GM19240 (cell line): ENCODE measurements around the gene PNPLA3.
"Not testable (repeated sequence)": the region's sequence is repeated elsewhere in the genome, so short reads cannot be mapped to it uniquely, and the experiment has no call there.

Experiments used
- DNase-seq: peaks from one replicate; pipeline ENCODE4 v3.0.0; 2011; ENCODE audit warnings: low spot score; ENCODE audit not compliant: insufficient read length

PNPLA3 gene

DNA sequence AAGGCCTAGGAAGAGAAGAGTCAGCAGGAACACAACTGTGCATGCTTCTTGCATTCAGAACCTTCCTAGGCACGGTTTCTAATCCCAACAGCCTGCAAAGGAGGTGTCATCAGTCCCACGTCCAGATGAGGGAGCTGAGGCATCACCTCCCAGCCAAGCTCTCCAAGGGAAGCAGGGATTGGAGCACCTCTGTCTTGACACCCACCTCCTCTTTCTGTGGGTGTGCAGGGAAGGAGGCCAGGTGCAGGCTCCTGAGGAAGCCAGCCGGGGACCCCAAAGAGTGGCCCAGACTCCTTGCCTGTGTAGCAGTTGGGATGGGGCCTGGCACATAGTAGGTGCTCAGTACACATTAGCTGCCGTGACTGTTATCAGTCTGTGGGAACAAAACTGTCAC, 33.7 kb upstream of the PNPLA3 start:
- no peak for DNase-seq

DNA sequence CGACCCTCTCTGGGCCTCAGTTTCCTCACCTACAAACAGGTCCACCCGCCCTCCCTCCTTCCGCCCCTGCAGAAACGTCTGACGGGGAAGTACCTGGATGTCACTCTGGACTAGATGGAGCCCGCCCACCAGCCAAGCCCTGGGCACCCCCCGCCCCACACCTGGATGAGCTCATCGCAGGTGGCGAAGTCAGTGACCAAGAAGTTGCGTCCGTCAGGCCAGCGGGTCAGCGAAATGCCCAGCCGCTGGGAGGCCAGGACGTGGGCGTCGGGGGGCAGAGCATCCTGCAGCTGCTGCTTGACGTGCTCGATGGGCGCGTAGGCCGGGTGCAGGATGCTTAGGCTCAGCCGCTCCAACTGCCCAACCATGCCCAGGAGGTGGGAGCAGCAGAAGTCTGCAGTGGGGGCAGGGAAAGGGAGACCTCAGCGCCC, 32.7 kb upstream of the PNPLA3 start:
- no peak for DNase-seq

DNA sequence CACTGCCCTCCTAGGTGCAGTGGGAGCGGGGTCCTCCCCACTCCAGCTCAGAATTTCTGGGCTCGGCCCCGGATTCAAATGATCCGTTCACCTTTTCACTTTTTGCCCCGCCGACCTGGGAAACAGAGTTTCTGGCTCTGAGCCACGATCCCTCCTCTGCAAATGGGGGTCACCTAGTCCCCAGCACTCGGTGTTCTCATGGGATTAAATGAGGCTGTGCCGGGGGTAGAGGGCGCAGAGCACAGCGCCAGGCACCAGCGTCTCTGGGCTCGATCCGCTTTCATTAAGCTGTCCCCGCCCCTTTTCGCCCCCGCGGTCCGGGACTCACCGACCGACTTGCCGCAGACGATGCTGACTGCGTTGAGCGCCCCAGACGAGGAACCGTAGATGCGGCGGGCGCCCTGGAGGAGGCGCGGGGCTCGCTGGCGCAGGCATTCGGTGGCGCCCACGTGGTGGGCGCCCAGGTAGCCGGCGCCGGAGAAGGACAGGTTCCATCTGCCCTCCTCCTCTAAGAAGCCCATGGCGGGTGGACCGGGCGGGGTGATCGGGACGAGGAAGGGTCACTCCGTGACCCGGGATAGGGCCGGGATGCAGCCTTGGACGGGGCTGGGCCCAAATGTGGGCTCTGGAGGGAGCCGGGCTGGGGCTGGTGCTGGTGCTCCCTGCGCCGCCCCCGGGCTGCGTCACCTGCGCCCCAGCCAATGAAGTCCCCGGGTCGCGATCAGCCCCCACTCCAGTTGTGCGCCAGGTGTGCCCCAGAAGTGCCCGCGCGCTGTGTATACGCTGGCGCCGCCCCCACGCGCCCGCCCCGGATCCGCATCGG, 32.0 kb upstream of the PNPLA3 start, which contains the start of gene PNPLA5:
Gene PNPLA5, minus strand, starts transcription at position 654 of the 823 bp plus-strand sequence. Its CDS starts 133 bp downstream, at position 521.
- no peak for DNase-seq

DNA sequence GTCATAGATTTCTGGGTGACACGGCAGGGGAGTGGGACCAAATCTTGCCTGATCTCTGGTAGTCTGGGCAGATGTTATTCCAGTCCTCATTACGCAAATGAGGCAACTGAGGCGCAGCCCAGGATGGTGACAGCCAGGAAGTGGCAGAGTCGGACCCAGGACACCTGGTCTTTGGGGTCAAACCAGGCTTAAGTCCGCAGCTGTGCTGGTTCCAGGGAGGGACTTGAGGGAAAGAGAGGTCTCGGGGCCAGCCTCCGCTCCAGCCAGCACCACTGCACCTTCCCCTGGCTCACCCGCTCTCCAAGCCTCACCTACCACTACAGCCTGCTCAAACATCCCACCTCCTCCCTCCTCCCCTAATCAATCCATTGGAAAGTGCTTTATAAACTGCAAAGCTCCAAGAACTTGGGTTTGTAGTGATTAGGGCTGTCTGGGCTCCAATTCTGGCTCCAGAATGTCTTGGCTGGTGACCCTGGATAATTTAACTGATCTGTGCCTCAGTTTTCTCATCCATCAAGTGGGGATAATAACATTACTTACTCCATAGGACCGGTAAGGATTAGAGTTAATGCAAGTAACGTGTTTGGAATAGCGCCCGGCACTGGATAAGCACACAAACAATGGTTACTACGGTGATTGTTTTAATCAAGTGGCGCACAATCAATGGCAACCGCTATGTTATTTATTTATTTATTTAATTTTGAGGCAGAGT, 31.3 kb upstream of the PNPLA3 start:
- no peak for DNase-seq

DNA sequence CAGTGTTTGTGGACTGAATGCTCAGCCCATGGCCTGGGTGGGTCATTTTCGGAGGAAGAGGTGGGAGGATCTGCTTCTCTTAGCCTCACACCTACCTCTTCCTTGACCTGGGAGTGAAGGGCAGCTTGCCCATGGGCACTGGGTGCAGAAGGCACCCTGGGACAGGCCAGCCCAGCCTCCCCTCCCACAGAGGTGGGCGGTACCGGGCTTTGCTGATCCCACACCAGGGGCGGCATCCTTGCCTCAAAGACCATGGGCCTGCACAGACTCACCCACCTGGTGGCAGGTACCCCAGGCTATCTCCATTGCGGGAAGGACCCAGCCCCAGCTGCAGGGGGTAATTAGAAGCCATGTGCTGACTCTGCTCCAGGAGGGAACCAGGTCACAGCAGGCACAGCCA, 30.3 kb upstream of the PNPLA3 start:
- no peak for DNase-seq

DNA sequence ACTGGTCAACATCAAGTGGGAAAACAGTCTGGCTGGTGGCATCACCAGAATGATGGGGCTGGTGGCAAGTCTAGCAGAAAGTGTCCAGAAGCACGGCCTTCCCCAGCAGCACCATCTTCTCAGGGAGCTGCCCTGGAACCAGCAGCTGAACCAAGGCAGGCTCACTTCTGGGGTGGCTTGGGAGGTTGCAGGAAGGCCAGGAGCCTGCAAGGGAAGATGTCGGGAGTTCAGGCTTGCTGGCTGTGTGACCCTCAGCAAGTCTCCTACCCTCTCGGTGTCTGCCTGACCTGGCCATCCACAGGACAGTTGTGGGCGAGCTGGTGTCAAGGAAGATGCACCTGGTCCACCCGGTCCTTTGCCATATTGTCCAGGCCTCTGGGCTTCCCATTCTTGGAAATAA, 29.5 kb upstream of the PNPLA3 start:
- DNase-seq = no peak

DNA sequence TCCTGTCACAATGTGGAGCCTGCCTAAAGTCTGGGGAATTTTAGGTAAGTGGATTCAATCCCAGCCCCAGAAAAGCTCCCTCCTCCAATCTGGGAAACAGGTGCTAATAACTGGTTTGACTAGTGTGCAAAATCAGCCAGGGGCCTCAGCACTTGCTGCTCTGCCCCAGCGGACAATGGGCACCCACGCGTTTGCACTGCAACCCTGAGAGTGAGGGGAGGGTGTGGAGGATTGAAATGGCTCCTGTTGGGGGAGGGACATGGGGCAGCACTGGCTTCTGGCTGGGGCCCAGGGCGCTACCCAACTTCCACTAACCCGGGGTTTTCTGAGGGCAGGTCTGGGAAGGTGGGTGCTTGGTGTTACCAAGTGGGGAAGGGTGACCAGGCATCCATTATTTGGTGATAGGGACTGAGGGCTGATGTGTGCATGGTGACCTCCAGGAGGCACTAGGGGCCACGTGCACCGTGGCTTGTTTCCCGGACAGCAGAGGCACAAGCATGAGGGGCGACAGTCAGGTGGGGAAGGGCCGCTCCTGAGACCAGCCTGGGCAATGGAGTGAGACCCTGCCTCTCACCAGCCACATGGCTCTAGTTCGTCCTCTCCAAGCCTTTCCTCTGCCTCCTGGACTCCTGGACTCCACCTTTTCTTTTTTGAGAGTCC, 27.5 kb upstream of the PNPLA3 start:
- no peak for DNase-seq

DNA sequence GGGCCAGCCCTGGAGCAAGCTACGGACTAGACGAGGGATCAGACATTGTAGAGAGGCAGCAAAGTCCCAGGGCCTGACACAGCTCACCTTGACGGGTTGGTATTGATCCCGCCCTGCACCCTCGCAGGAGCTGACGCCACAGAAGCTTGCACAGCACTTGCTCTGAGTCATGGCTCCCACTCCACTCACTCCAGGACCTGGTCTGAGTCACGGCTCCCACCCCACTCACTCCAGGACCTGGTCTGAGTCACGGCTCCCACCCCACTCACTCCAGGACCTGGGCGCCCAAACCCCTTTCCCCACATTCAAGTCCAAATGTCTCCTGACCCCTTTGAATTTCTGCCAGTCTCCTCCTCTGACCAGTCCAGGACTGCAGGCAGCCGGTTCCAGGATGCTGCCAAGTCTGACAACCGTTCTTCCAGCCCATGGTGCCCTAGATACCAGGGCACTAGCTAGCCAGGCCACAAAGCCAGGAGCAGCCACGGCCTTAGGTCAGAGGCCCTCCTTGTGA, 25.8 kb upstream of the PNPLA3 start:
- DNase-seq = no peak

DNA sequence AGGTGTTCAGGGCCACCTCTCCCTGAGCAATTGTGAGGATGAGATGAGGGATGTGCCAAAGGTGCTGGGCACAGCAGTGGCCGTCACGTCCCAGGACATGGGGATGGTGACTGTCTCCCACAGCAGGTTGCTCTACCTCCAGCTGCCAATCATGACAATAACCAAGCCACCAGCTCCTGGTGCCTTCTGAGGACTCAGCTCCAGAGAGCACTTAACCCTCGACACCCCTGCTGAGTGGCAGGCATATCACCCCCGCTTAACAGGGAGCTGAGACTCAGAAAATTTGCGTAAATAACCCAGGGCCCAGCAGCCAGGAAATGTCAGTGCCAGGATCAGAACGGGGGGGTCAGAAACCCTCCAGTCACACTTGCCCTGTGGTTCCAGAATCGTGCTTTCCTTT, 23.4 kb upstream of the PNPLA3 start:
- no peak for DNase-seq

DNA sequence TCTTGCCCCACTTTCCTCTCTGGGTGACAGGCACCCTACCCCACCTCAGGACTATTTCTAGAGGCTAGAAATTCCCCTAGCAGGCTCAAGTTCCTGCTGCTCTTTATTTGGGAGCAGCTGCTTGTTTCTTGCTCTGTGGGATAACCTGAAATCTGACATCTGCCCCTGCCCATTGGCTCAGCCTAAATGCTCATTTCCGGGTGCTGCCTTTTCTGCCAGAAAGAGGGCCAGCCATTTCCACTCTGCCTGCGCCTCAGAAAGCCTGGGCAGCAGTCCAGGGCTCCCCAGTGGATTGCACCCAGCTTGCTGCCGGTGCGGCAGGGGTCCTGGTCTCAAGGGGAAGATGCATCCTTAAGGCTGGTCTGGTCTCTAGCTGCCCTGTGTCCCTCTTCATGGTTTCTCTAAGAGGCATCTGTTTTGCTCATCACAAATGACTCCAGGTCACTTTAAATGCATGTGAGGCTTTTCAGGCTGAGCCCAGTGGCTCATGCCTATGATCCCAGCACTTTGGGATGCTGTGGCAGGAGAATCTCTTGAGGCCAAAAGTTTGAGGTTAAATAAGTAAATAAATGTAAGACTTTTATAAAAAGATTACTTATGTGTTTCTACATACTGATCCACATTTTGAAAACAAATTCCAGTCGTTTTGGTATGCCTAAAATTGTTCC, 21.5 kb upstream of the PNPLA3 start:
- no peak for DNase-seq

DNA sequence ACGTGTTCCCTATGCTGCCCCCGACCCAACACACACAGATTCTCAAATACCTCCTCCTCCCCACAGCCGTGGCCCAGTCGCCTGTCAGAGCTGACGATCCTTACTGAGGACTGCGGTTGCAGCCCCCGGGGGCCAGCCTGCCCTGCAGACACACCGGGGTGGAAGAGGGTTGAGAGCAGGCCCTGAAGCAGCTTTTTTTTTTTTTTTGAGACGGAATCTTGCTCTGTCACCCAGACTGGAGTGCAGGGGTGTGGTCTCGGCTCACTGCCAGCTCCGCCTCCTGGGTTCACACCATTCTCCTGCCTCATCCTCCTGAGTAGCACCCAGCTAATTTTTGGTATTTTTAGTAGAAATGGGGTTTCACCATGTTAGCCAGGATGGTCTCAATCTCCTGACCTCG, 20.6 kb upstream of the PNPLA3 start:
- not testable (repeated sequence) for DNase-seq

DNA sequence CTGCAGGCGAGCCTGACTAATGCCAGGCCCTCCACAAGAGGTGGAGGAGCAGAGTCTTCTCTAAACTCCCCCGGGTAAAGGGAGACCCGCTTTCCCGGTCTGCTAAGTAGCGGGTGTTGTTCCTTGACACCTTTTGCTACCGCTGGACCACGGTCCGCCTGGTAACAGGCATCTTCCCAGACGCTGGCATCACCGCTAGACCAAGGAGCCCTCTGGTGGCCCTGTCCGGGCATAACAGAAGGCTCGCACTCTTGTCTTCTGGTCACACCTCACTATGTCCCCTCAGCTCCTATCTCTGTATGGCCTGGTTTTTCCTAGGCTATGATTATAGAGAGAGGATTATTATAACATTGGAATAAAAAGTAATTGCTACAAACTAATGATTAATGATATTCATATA, 19.2 kb upstream of the PNPLA3 start:
- DNase-seq = not testable (repeated sequence)

DNA sequence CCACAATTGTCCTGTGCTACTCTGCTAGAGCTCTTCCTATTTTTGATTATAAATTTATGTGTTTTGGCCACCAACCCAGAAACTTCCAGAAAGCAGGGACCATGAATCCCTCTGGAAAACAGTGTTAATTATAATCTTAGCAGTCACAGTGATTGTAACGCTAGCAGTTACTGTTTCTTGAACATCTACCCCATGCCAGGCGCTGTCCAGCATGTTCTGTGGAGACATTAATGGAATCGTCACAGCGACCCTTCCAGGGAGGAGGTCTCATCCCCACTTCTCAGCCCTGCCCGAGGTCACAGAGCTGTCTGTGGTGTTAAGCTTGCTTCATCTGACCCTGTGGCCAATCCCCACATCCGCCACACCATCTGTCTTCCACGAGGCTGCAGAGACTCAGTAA, 17.9 kb upstream of the PNPLA3 start:
- no peak for DNase-seq

DNA sequence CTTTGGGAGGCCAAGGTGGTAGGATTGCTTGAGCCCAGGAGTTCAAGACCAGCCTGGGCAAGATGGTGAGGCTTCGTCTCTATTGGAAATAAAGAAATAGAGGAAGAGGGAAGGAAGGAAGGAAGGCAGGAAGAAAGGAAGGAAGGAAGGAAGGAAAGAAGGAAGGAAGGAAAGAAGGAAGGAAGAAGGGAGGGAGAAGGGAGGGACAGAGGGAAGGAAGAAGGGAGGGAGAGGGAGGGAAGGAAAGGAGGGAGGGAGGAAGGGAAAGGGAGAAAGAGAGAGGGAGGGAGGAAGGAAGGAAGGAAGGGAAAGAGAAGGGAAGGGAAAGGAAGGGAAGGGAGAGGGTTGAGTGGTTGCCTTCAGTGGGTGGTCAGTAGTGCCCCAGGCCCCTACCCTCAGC, 13.9 kb upstream of the PNPLA3 start:
- DNase-seq = no peak

DNA sequence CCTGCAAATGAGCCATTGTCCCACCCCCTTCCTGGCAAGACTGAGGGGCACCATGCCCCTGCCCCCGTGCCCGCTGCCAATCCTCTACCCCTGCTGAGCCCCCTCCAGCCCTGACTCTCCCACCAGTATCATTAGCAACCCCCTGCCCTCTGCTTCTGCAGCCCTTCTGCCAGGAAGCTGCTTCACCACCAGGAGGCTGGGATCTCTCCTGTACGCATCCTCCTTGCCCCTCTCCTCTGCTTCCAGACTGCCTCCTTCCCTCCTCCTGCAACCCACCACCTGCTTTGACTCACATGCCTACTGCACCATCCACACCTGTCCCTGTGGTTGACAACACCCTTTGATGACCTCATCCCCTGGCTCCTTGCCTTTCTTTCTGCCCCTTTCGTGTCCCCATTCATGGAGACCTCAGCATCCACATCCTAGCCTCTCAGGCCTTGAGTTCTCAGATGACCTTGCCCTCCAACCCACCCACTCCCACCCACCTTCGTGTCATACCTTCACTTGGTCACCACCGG, 13.4 kb upstream of the PNPLA3 start:
- no peak for DNase-seq

DNA sequence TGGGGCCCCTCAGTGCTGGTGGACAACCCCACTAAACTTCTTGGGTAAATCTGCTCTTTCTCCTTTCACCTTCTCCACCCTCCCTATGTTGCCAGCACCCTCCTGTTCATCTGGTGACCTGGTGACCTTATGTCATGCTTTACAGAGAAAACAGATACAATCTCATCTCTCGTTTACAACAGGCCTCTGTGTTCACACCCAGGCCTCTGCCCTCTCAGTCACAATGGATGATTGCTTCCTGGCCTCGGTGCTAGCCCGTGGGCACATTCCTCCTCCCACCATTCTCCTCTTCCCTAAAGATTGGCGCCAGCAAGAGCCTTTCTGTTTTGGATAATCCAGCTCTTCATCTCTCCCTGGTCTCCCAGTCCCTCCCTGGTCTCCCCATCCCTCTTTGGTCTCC, 12.3 kb upstream of the PNPLA3 start:
- DNase-seq = no peak

DNA sequence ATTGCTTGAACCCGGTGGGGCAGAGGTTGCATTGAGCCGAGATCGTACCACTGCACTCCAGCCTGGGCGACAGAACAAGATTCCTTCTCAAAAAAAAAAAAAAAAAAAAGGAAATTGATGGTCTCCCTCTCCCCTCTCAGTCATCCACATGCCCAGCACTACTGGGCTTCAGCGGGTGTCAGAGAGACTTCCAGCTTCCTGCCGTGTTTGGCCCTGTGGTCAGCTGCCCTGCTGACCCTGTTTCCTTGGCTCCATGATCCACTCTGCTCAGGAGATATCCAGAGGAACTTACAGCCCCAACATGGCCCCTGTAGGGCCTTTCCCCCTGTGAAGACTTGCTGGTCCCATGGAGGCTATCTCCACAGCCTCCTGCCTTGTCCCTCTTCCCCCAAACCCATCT, 6.1 kb upstream of the PNPLA3 start:
- DNase-seq = no peak

DNA sequence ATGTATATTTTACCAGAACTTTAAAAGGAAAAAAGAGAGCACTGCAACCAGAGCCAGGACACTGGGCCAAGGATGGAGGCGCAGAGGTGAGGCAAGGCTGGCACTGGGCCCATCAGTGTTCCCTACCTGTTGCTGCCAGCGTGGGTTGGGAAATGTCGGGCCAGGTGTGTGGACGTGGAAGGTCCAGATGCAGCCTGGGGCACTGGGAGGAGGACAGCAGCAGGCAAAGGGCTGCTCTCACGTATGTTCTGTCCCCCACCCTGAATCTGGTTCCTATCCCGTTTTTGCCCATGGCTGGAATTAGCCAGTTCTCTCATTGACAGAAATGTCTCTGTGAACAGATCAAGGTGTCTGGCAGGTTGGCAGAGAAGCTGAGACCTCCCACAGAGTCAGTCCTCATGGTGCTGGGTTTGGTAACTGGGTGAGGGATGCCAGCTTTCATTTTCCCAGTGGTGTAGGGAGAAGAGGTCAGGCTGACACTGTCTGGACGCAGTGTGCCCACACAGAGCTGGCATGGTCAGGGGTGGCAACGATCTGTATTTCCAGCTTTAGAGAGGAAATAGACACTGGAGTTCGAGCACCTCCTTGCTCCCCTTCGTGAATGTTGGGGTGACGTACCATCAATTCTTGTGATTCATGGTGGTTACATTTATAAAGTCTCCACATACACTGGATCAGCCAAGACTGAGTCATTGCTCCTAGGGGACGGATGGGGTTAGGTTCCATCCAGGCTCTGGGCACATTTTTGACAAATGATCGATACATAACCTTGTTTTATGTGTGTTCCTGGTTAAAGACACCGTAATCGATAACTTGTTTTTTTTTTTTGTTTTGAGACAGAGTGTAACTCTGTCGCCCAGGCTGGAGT, 4.3 kb upstream of the PNPLA3 start:
- no peak for DNase-seq

DNA sequence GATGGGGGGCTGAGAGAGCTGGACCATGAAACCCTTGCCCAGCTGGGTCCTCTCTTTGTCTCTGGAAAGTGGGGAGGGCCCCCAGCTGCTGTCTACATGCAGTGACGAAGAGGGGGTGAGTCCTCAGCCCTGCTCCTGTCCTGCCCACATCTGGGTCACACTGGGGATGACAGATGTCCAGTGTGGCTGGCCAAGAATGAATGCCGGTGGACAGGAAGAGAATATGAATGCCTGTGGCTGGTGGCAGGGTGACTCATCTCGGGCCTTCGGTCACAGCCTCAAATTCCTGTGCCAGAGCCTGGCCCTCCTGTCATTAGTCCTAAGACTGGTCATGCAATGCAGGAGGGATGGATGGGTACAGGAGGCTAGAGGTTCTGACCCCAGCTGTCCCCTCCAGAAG, 2.2 kb upstream of the PNPLA3 start:
- DNase-seq = no peak

DNA sequence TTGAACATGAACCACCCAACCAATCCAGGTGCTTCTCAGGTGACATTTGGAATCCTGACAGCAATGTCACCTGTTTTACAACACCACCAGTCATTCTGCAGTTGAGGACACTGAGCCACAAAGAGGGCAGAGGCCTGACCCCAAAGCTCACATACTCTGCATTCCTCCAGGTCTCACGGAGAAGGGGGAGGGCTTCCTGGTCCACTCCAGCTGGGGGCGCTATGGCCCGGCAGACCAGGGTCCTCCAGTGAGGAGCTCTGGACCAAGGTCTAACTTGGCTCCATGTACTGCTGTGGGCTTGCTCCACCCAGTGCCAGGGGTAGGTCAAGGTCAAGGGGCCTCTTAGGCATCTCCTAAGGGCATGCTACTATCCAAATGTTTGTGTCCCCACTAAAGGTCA, 1.5 kb upstream of the PNPLA3 start:
- DNase-seq = no peak
